GM23338 (cell line): ENCODE data around the gene PDE7B. TPM values are rescaled to one million over a fixed set of nuclear protein-coding genes. Genes with fewer than 3 reads are reported as not detected.

Experiments
- ATAC-seq: fragments of 200-7000 bp; cut with Tn5 transposase; 3 replicates; pipeline ENCODE4 v1.9.1; 2020
- DNase-seq: peaks from one replicate; pipeline ENCODE4 v3.0.0-alpha.2; 2015; ENCODE audit warnings: low spot score
- H2AFZ ChIP-seq: fragments of 200-600 bp; sonication (generic); 2 replicates; pipeline ENCODE4 v1.8.0; 2016; ENCODE audit warnings: antibody characterized with exemption, mild to moderate bottlenecking, moderate library complexity
- H3F3A ChIP-seq: fragments of 200-600 bp; sonication (generic); replicated peaks from 2 replicates; pipeline ENCODE4 v1.8.0; 2017; ENCODE audit warnings: antibody characterized with exemption, mixed run types, low read depth
- H3K27ac ChIP-seq: fragments of 200-600 bp; sonication (generic); 2 replicates; pipeline ENCODE4 v1.6.1; 2016; ENCODE audit warnings: low read depth
- H3K27me3 ChIP-seq: fragments of 200-600 bp; sonication (generic); 2 replicates; pipeline ENCODE4 v1.8.0; 2016; ENCODE audit warnings: mild to moderate bottlenecking, mixed run types, moderate library complexity; ENCODE audit not compliant: insufficient read depth
- H3K36me3 ChIP-seq: fragments of 200-600 bp; sonication (generic); 2 replicates; pipeline ENCODE4 v1.8.0; 2016; ENCODE audit warnings: mild to moderate bottlenecking; ENCODE audit not compliant: insufficient read depth
- H3K4me1 ChIP-seq: fragments of 200-600 bp; sonication (generic); 2 replicates; pipeline ENCODE4 v1.8.0; 2016; ENCODE audit warnings: mild to moderate bottlenecking, moderate library complexity; ENCODE audit not compliant: insufficient read depth
- H3K4me2 ChIP-seq: fragments of 200-600 bp; sonication (generic); 2 replicates; pipeline ENCODE4 v1.7.1; 2017; ENCODE audit warnings: mixed run types
- H3K4me3 ChIP-seq: fragments of 200-600 bp; sonication (generic); 2 replicates; pipeline ENCODE4 v1.6.1; 2016; ENCODE audit warnings: mixed run types
- H3K79me2 ChIP-seq: fragments of 200-600 bp; sonication (generic); replicated peaks from 2 replicates; pipeline ENCODE4 v1.8.0; 2017; ENCODE audit warnings: mild to moderate bottlenecking; ENCODE audit not compliant: insufficient read depth
- H3K9me2 ChIP-seq: fragments of 200-600 bp; sonication (generic); 2 replicates; pipeline ENCODE4 v1.8.0; 2017; ENCODE audit not compliant: insufficient read depth
- H4K20me1 ChIP-seq: fragments of 200-600 bp; sonication (generic); replicated peaks from 2 replicates; pipeline ENCODE4 v1.8.0; 2017; ENCODE audit warnings: mild to moderate bottlenecking; ENCODE audit not compliant: insufficient read depth
- H3K27ac Mint-ChIP-seq: 2 replicates; pipeline ENCODE4 v1.8.0; 2020; ENCODE audit warnings: inconsistent platforms, mild to moderate bottlenecking, moderate library complexity, mixed read lengths
- H3K27me3 Mint-ChIP-seq: 3 replicates; pipeline ENCODE4 v1.8.0; 2022; ENCODE audit warnings: low read depth, mild to moderate bottlenecking, moderate library complexity, mixed read lengths, inconsistent platforms; ENCODE audit not compliant: insufficient read depth, poor library complexity
- H3K36me3 Mint-ChIP-seq: 3 replicates; pipeline ENCODE4 v1.8.0; 2021; ENCODE audit warnings: low read depth, mild to moderate bottlenecking, inconsistent platforms, moderate library complexity, mixed read lengths
- H3K4me1 Mint-ChIP-seq: 3 replicates; pipeline ENCODE4 v1.8.0; 2020; ENCODE audit warnings: mild to moderate bottlenecking, inconsistent platforms, mixed read lengths
- H3K4me3 Mint-ChIP-seq: 3 replicates; pipeline ENCODE4 v1.8.0; 2021; ENCODE audit warnings: moderate library complexity, mild to moderate bottlenecking, inconsistent platforms, mixed read lengths
- H3K9me3 Mint-ChIP-seq: 3 replicates; pipeline ENCODE4 v1.8.0; 2020; ENCODE audit warnings: moderate library complexity, mild to moderate bottlenecking, inconsistent platforms, mixed read lengths
- CREB1 ChIP-seq: fragments of 250-450 bp; sonication (Bioruptor Pico); IDR thresholded peaks from 2 replicates; pipeline ENCODE4 v1.5.0; 2020; ENCODE audit warnings: low read depth, mild to moderate bottlenecking, moderate library complexity
- EZH2 ChIP-seq: fragments of 200-600 bp; sonication (generic); IDR thresholded peaks from one replicate; pipeline ENCODE4 v1.8.0; 2017; ENCODE audit warnings: antibody characterized with exemption, mild to moderate bottlenecking, low read depth; ENCODE audit not compliant: unreplicated experiment
- EZH2phosphoT487 ChIP-seq: fragments of 200-600 bp; sonication (generic); IDR thresholded peaks from one replicate; pipeline ENCODE4 v1.8.1; 2018; ENCODE audit warnings: antibody characterized with exemption; ENCODE audit not compliant: unreplicated experiment
- JUNB ChIP-seq: IDR thresholded peaks from one replicate; pipeline ENCODE4 v1.6.1; 2016; ENCODE audit warnings: antibody characterized with exemption; ENCODE audit not compliant: unreplicated experiment
- NANOG ChIP-seq: IDR thresholded peaks from 2 replicates; pipeline ENCODE4 v1.6.1; 2016; ENCODE audit warnings: antibody characterized with exemption, borderline replicate concordance
- POLR2AphosphoS5 ChIP-seq: IDR thresholded peaks from 2 replicates; pipeline ENCODE4 v1.6.1; 2016; ENCODE audit warnings: antibody characterized with exemption, low read depth
- REST ChIP-seq: IDR thresholded peaks from one replicate; pipeline ENCODE4 v1.6.1; 2018; ENCODE audit warnings: antibody characterized with exemption; ENCODE audit not compliant: unreplicated experiment
- ZNF114 ChIP-seq: fragments of 250-450 bp; sonication (Bioruptor Pico); IDR thresholded peaks from 2 replicates; pipeline ENCODE4 v1.5.0; 2020; ENCODE audit warnings: mild to moderate bottlenecking, moderate library complexity
- ZNF331 ChIP-seq: fragments of 250-450 bp; sonication (Bioruptor Pico); IDR thresholded peaks from 2 replicates; pipeline ENCODE4 v1.5.0; 2020; ENCODE audit warnings: low read depth, mild to moderate bottlenecking, moderate library complexity
- ZNF462 ChIP-seq: fragments of 250-450 bp; sonication (Bioruptor Pico); IDR thresholded peaks from 2 replicates; pipeline ENCODE4 v1.5.0; 2020; ENCODE audit warnings: mild to moderate bottlenecking, moderate library complexity
- polyA plus RNA-seq: library from polyadenylated mRNA; unstranded; fragments of >200 nt; fragmentation: Nextera tagmentation; extraction: Ambion mirVana; gene quantifications from 2 replicates; pipeline ENCODE4 v1.2.1, GENCODE V29; 2016
- total RNA-seq: library from RNA; depleted of rRNA; stranded (reverse); fragments of >200 nt; shearing (Covaris generic); gene quantifications from 2 replicates; pipeline ENCODE4 v1.2.3, GENCODE V29; 2014
- TF ChIP-seq, protein P1 (sequence below), 2 experiments: fragments of 200-600 bp in 1 of 2; sonication (generic) in 1 of 2; conservative IDR thresholded peaks; 2 replicates each; pipeline versions ENCODE4 v1.5.1 to v1.6.1; 2016 to 2017; ENCODE audit warnings: antibody characterized with exemption in 2 of 2, low read depth in 2 of 2, mild to moderate bottlenecking in 2 of 2, moderate library complexity in 1 of 2

PDE7B gene
- total and polyA plus RNA-seq, 2 experiments from 2014 or later, result 0.07 TPM; not detected in 1

DNA sequence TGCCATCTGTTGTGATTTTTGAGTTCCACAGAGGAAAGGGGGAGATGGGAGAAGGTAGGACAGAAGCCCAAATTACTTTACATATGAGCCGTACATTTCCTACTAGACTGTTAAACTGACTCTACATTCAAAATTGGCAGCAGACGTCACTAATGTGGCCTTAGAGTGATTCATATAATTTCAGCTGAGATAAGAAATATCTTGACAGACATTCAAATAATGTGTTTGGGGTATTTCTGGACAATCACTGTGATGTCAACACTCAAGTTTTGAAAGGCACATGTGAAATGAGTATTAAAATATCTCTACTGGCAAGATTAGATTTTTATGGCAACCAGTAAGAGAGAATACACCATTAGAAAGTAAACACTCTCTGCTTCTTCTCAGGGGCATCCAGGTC lies 294.6 kb downstream of the PDE7B start:
- H3K79me2 ChIP-seq, result no peaks in the 10 kb centered on the region
- H3K4me1 Mint-ChIP-seq, result no peaks in the 10 kb centered on the region
- no peak overlapping the region for H3K4me2 ChIP-seq
- no peaks in the 10 kb centered on the region for H3K4me1 ChIP-seq
- H3K9me2 ChIP-seq, result no peaks in the 10 kb centered on the region
- H3K27me3 Mint-ChIP-seq, result no peaks in the 10 kb centered on the region
- H3K27ac ChIP-seq, result no peak overlapping the region
- no peaks in the 10 kb centered on the region for H3K27me3 ChIP-seq
- TF ChIP-seq, protein P1, sequence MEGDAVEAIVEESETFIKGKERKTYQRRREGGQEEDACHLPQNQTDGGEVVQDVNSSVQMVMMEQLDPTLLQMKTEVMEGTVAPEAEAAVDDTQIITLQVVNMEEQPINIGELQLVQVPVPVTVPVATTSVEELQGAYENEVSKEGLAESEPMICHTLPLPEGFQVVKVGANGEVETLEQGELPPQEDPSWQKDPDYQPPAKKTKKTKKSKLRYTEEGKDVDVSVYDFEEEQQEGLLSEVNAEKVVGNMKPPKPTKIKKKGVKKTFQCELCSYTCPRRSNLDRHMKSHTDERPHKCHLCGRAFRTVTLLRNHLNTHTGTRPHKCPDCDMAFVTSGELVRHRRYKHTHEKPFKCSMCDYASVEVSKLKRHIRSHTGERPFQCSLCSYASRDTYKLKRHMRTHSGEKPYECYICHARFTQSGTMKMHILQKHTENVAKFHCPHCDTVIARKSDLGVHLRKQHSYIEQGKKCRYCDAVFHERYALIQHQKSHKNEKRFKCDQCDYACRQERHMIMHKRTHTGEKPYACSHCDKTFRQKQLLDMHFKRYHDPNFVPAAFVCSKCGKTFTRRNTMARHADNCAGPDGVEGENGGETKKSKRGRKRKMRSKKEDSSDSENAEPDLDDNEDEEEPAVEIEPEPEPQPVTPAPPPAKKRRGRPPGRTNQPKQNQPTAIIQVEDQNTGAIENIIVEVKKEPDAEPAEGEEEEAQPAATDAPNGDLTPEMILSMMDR (conservative IDR thresholded peaks at IDR 0.05; ENCODE audit: low read depth in 2 of 2), result no peak
- TF ChIP-seq CREB1 (CRISPR knock-in tag), result no peak
- TF ChIP-seq ZNF331 (CRISPR knock-in tag), result no peak
- no peak for TF ChIP-seq EZH2phosphoT487
- TF ChIP-seq REST, result no peak
- no peak for TF ChIP-seq ZNF114 (CRISPR knock-in tag)
- no peak for TF ChIP-seq JUNB
- H3K36me3 Mint-ChIP-seq, result no peaks in the 10 kb centered on the region
- H3K4me3 ChIP-seq, result no peak overlapping the region
- H4K20me1 ChIP-seq, result no peaks in the 10 kb centered on the region
- ATAC-seq (no peak), DNase-seq (no peak)
- no peaks in the 10 kb centered on the region for H3K36me3 ChIP-seq
- no peaks in the 10 kb centered on the region for H3K9me3 Mint-ChIP-seq
- no peaks in the 10 kb centered on the region for H3F3A ChIP-seq
- no peak overlapping the region for H2AFZ ChIP-seq
- no peak overlapping the region for H3K27ac Mint-ChIP-seq
- no peak overlapping the region for H3K4me3 Mint-ChIP-seq

DNA sequence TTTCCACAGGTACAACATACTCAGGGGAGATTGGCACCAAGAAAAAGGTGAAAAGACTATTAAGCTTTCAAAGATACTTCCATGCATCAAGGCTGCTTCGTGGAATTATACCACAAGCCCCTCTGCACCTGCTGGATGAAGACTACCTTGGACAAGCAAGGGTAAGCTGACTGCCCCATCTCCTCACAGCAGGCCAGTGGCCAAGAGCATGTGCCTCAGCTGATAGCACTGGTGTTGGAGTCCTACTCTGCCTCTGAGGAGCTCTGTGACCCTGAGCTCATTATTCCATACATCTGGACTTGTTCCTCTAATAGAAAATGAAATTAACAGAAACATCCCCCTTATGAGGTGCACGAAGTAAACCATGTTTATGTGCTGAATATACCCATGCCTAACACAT lies 295.8 kb downstream of the PDE7B start:
- no peak overlapping the region for H3K27ac ChIP-seq
- H2AFZ ChIP-seq, result no peak overlapping the region
- Mint-ChIP-seq H3K27me3 (no peaks in the 10 kb centered on the region), H3K27ac (no peak overlapping the region), H3K4me1 (no peaks in the 10 kb centered on the region), H3K4me3 (no peak overlapping the region), H3K9me3 (no peaks in the 10 kb centered on the region), H3K36me3 (no peaks in the 10 kb centered on the region)
- H3K9me2 ChIP-seq, result no peaks in the 10 kb centered on the region
- DNase-seq, result no peak
- no peak overlapping the region for H3K4me3 ChIP-seq
- H3F3A ChIP-seq, result no peaks in the 10 kb centered on the region
- H3K27me3 ChIP-seq, result no peaks in the 10 kb centered on the region
- no peaks in the 10 kb centered on the region for H4K20me1 ChIP-seq
- H3K79me2 ChIP-seq, result no peaks in the 10 kb centered on the region
- no peak for ATAC-seq
- TF ChIP-seq POLR2AphosphoS5, result no peak
- no peak for TF ChIP-seq JUNB
- no peak for TF ChIP-seq ZNF114 (CRISPR knock-in tag)
- no peak for TF ChIP-seq ZNF462
- TF ChIP-seq CREB1 (CRISPR knock-in tag), result no peak
- TF ChIP-seq NANOG, result no peak
- TF ChIP-seq ZNF331 (CRISPR knock-in tag), result no peak
- TF ChIP-seq EZH2, result no peak
- H3K4me2 ChIP-seq, result no peak overlapping the region
- no peaks in the 10 kb centered on the region for H3K36me3 ChIP-seq
- no peaks in the 10 kb centered on the region for H3K4me1 ChIP-seq
